BE2C (cell line): ENCODE data around the gene NAA15.

Source experiments
- DNase-seq: peaks from one replicate; pipeline ENCODE4 v3.0.0-alpha.2; 2020
- H3K27me3 ChIP-seq: fragments of 250-450 bp; sonication (Bioruptor Pico); 2 replicates; pipeline ENCODE4 v1.5.1; 2020; ENCODE audit warnings: mild to moderate bottlenecking
- H3K36me3 ChIP-seq: fragments of 250-450 bp; sonication (Bioruptor Pico); 2 replicates; pipeline ENCODE4 v1.5.1; 2020; ENCODE audit warnings: mild to moderate bottlenecking
- H3K4me1 ChIP-seq: fragments of 250-450 bp; sonication (Bioruptor Pico); 2 replicates; pipeline ENCODE4 v1.5.1; 2020
- H3K4me3 ChIP-seq: 2 replicates; pipeline ENCODE4 v1.5.1; 2011; ENCODE audit warnings: low read depth, low read length
- H3K9me3 ChIP-seq: fragments of 250-450 bp; sonication (Bioruptor Pico); 2 replicates; pipeline ENCODE4 v1.5.1; 2020
- TF ChIP-seq, protein P1 (sequence below): IDR thresholded peaks from 2 replicates; pipeline ENCODE4 v1.5.1; 2012; ENCODE audit warnings: mild to moderate bottlenecking, low read depth, low read length

NAA15 gene

DNA sequence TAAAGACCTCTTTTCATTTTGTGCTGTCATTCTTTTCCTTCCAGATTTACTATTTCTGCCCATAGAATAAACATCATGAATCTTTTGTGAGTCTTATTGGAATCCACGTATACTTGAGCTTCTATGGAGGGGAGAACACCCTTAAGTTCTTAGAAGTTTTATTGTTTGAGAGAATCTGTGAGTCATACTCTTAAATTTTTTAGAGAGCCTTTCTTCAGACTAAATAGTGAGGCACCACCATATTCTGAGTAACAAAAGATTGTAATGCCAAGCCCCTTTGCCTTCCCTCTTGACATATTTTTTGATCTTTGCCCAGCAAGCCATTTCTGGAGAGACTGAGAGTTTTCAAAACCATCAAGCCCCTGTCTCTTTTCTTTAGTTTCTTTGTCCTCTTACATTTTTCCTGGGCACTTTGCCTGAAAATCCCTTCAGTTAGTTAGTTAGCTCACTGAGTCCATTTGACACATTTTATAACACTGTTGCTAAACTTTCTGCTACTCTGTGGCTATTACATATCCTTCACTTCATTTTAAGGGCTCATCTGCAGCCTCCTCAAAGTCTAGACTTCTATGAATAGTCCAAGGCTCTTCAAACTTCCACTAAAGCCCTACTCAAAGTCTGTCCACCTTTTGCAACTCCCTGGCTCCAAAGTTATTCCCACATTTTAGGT, 66.3 kb downstream of the NAA15 start:
- Histone ChIP-seq H3K36me3 (peaks cover 90% of the 10 kb centered on the region), H3K4me1 (no peaks in the 10 kb centered on the region), H3K27me3 (no peaks in the 10 kb centered on the region), H3K9me3 (no peaks in the 10 kb centered on the region), H3K4me3 (no peak overlapping the region)
- TF ChIP-seq, protein P1, sequence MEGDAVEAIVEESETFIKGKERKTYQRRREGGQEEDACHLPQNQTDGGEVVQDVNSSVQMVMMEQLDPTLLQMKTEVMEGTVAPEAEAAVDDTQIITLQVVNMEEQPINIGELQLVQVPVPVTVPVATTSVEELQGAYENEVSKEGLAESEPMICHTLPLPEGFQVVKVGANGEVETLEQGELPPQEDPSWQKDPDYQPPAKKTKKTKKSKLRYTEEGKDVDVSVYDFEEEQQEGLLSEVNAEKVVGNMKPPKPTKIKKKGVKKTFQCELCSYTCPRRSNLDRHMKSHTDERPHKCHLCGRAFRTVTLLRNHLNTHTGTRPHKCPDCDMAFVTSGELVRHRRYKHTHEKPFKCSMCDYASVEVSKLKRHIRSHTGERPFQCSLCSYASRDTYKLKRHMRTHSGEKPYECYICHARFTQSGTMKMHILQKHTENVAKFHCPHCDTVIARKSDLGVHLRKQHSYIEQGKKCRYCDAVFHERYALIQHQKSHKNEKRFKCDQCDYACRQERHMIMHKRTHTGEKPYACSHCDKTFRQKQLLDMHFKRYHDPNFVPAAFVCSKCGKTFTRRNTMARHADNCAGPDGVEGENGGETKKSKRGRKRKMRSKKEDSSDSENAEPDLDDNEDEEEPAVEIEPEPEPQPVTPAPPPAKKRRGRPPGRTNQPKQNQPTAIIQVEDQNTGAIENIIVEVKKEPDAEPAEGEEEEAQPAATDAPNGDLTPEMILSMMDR: no peak
- no peak for DNase-seq

GRCh38 chr4:139368998-139369397, 67.7 kb downstream of the NAA15 start:
- TF ChIP-seq, protein P1: no peak

GRCh38 chr4:139374251-139374650, 72.9 kb downstream of the NAA15 start:
- DNase-seq: no peak
- TF ChIP-seq, protein P1: no peak
- no peak overlapping the region for H3K4me3 ChIP-seq
- H3K4me1 ChIP-seq: no peaks in the 10 kb centered on the region
- no peaks in the 10 kb centered on the region for H3K27me3 ChIP-seq
- peaks cover 91% of the 10 kb centered on the region for H3K36me3 ChIP-seq
- H3K9me3 ChIP-seq: no peaks in the 10 kb centered on the region

More at GRCh38 chr4:139368998-139369397, 67.7 kb downstream of the NAA15 start:
- Histone ChIP-seq H3K9me3 (no peaks in the 10 kb centered on the region), H3K27me3 (no peaks in the 10 kb centered on the region), H3K4me1 (no peaks in the 10 kb centered on the region), H3K36me3 (peaks cover 90% of the 10 kb centered on the region), H3K4me3 (no peak overlapping the region)
- no peak for DNase-seq

GRCh38 chr4:139386421-139386820, 85.1 kb downstream of the NAA15 start:
- no peak for DNase-seq
- TF ChIP-seq, protein P1: no peak
- Histone ChIP-seq H3K4me3 (no peak overlapping the region), H3K27me3 (no peaks in the 10 kb centered on the region), H3K36me3 (peaks cover 66% of the 10 kb centered on the region), H3K4me1 (no peaks in the 10 kb centered on the region), H3K9me3 (no peaks in the 10 kb centered on the region)

DNA sequence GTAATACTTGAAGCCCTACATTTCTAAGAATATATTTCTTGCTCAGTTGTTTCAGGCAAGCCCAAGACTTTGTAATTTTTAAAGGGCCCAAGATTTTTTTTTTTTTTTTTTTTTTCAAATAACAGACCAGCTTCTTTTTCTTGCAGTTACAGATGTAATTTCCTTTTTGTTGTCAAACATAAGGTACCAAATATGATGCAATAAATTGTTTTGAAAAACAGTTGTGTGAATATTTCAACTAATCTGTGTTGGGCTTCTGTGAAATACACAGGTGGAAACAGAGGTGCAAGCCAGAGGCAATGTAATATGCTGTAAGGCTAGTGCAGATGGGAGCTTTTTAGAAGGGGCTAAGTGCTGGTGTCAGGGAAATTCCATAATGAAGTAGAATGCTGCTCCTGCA, 87.8 kb downstream of the NAA15 start:
- Histone ChIP-seq H3K9me3 (no peaks in the 10 kb centered on the region), H3K27me3 (no peaks in the 10 kb centered on the region; the same call in 1 of the 2 replicates), H3K4me3 (no peak overlapping the region), H3K4me1 (no peaks in the 10 kb centered on the region), H3K36me3 (peaks cover 70% of the 10 kb centered on the region)
- no peak for DNase-seq
- TF ChIP-seq, protein P1: no peak

GRCh38 chr4:139389991-139390390, 88.7 kb downstream of the NAA15 start:
- no peak for DNase-seq
- no peaks in the 10 kb centered on the region for H3K4me1 ChIP-seq
- no peaks in the 10 kb centered on the region for H3K9me3 ChIP-seq
- H3K36me3 ChIP-seq: peaks cover 74% of the 10 kb centered on the region
- TF ChIP-seq, protein P1: no peak
- no peaks in the 10 kb centered on the region; the same call in 1 of the 2 replicates for H3K27me3 ChIP-seq
- no peak overlapping the region for H3K4me3 ChIP-seq
